Activated CD8-positive, alpha-beta memory T cell treated with anti-CD3 and anti-CD28 coated beads, Interleukin-2, amount 50 U/mL, for 24 hours (primary cell): ENCODE data around the gene C9orf78.
A peak's percentile ranks its signal among the peaks of the same experiment; 100 is the strongest.

ENCODE experiments used
- DNase-seq: peaks from one replicate; pipeline ENCODE4 v3.0.0-alpha.2; 2020; ENCODE audit errors: extremely low read depth

C9orf78 gene

GRCh38 chr9:129835128-129835859 lies at the start of gene C9orf78, which contains the start of gene USP20:
C9orf78 (minus strand) TSS chr9:129835275; CDS start chr9:129835221, 54 bp downstream.
USP20 (plus strand) TSS chr9:129835458; CDS start chr9:129852556, 17,098 bp downstream.
- DNase-seq: peak; percentile 87

GRCh38 chr9:129884220-129885017 lies 49.3 kb upstream of the C9orf78 start:
- DNase-seq: peak; percentile 86

- DNase-seq: no peak
Observed at GRCh38 chr9:129881547-129882324, 46.7 kb upstream of the C9orf78 start.

GRCh38 chr9:129880654-129881546 lies 45.8 kb upstream of the C9orf78 start:
- DNase-seq: no peak

GRCh38 chr9:129879991-129880653 lies 45.0 kb upstream of the C9orf78 start:
- DNase-seq: no peak

- no peak for DNase-seq
Observed at GRCh38 chr9:129879103-129879699, 44.1 kb upstream of the C9orf78 start.

- DNase-seq: no peak
Observed at GRCh38 chr9:129878291-129878690, 43.2 kb upstream of the C9orf78 start.

- no peak for DNase-seq
Observed at GRCh38 chr9:129876815-129877214, 41.7 kb upstream of the C9orf78 start.

- no peak for DNase-seq
Observed at GRCh38 chr9:129875687-129876395, 40.8 kb upstream of the C9orf78 start.

GRCh38 chr9:129875181-129875611 lies 40.1 kb upstream of the C9orf78 start:
- DNase-seq: no peak

- DNase-seq: no peak
Observed at GRCh38 chr9:129874261-129875101, 39.4 kb upstream of the C9orf78 start.

GRCh38 chr9:129873563-129874190 lies 38.6 kb upstream of the C9orf78 start:
- DNase-seq: no peak

- DNase-seq: no peak
Observed at GRCh38 chr9:129871046-129871445, 36.0 kb upstream of the C9orf78 start.

- no peak for DNase-seq
Observed at GRCh38 chr9:129869585-129870501, 34.8 kb upstream of the C9orf78 start.

GRCh38 chr9:129868872-129869486 lies 33.9 kb upstream of the C9orf78 start:
- DNase-seq: peak; percentile 66
